ENCODE measurements around the gene EIF3CL. TPM values are rescaled to one million over a fixed set of nuclear protein-coding genes. Genes with fewer than 3 reads are reported as not detected.
"Not testable (repeated sequence)": the region's sequence is repeated elsewhere in the genome, so short reads cannot be mapped to it uniquely, and the experiment has no call there.

Gene EIF3CL
- total RNA-seq, 1 donor from 2014 or later = 185 TPM

- not testable (repeated sequence) for DNase-seq (ENCODE audit: extremely low read depth, low read depth, low spot score)
These were observed 40.2 kb downstream of the EIF3CL start, which contains the start of gene NPIPB6 for GRCh38 chr16:28363408-28363807. TSS of gene NPIPB6 (minus strand) at chr16:28363508. CDS start at chr16:28362822, 686 bp downstream.

GRCh38 chr16:28362600-28362999 is 41.0 kb downstream of the EIF3CL start:
- not testable (repeated sequence) for DNase-seq (ENCODE audit: extremely low read depth, low read depth, low spot score)

GRCh38 chr16:28338230-28338629 is 65.4 kb downstream of the EIF3CL start:
- not testable (repeated sequence) for DNase-seq (ENCODE audit: extremely low read depth, low read depth, low spot score)

- not testable (repeated sequence) for DNase-seq (ENCODE audit: extremely low read depth, low read depth, low spot score)
These were observed 66.5 kb downstream of the EIF3CL start for GRCh38 chr16:28336940-28337710.

GRCh38 chr16:28335678-28336077 is 68.0 kb downstream of the EIF3CL start:
- DNase-seq (ENCODE audit: extremely low read depth, low read depth, low spot score) = not testable (repeated sequence)

- DNase-seq (ENCODE audit: extremely low read depth, low read depth, low spot score) = not testable (repeated sequence)
These were observed 71.0 kb downstream of the EIF3CL start for GRCh38 chr16:28332632-28333031.

DNA sequence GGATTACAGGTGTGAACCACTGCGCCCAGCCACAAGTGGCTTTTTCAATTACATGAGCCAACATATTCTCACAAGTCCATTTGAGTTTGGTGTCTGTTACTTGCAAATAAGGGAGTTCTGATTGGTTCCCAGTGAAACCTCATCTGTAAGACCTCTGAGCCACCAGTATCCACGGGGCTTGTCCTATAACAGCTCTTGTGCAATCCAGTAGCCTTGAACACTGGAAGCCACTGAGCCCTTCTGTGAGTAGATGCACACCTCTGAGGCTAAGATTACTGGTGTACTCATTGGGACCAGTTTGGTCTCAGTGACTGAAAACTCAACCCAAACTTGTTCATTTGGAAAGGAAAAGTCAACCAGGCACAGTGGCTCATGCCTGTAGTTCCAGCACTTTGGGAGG is 72.7 kb downstream of the EIF3CL start:
- DNase-seq (ENCODE audit: extremely low read depth, low read depth, low spot score) = not testable (repeated sequence)

DNA sequence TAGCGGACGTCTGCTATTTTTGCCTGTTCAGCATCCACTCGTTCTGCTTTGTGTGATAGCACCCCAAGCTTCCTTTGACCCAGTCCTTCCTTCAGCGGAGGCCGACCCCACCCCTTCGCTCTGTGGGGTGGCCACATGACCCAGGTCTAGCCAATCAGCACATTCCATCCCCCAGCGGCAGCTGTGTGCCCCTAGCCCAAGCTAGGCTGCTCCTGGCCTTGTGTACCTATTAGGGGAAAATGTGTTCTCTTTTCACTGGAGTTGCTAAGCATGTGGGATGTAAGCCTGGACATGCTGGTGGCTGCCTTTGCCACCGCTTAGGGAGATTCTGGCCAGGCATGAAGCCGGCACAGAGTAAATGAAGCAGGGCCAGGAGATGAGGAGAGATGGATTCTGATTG is 73.4 kb downstream of the EIF3CL start:
- not testable (repeated sequence) for DNase-seq (ENCODE audit: extremely low read depth, low read depth, low spot score)

Other genes with a start within 250 kb of the EIF3CL start
- gene XPO6, start 191.9 kb downstream of the EIF3CL start, total RNA-seq = 70.2 and 91.3 TPM in 2 replicates
- 0.23 and 0.53 TPM in 2 replicates for gene SBK1, start 111.3 kb downstream of the EIF3CL start, total RNA-seq
- gene NPIPB6, start 40.3 kb downstream of the EIF3CL start, total RNA-seq = 2.2 TPM in 1 of 2 replicates, not detected in the other
- gene NPIPB7, start 68.5 kb upstream of the EIF3CL start, total RNA-seq = 0.34 TPM in 1 of 2 replicates, not detected in the other
- gene CLN3, start 88.2 kb upstream of the EIF3CL start, total RNA-seq = 16.9 and 17.1 TPM in 2 replicates
- not detected in 2 replicates for gene APOBR, start 90.8 kb upstream of the EIF3CL start, total RNA-seq
- not detected in 2 replicates for gene IL27, start 103.0 kb upstream of the EIF3CL start, total RNA-seq
- 0.10 and 0.23 TPM in 2 replicates for gene NUPR1, start 135.1 kb upstream of the EIF3CL start, total RNA-seq
- 9.2 and 14.3 TPM in 2 replicates for gene SGF29, start 150.1 kb upstream of the EIF3CL start, total RNA-seq
- gene SULT1A2, start 193.2 kb upstream of the EIF3CL start, total RNA-seq = not detected in 2 replicates
- gene SULT1A1, start 206.2 kb upstream of the EIF3CL start, total RNA-seq = 1.6 and 2.5 TPM in 2 replicates
- 0.12 TPM in 1 of 2 replicates, not detected in the other for gene NPIPB8, start 234.2 kb upstream of the EIF3CL start, total RNA-seq